Mesenteric fat pad (tissue), 1 donor: ENCODE data around the gene NNMT. TPM values are rescaled to one million over a fixed set of nuclear protein-coding genes. Genes with fewer than 3 reads are reported as not detected.

Source experiments
- DNase-seq: peaks from one replicate; pipeline ENCODE4 v3.0.0-alpha.2; 2020; ENCODE audit warnings: low spot score
- total RNA-seq: library from RNA; stranded (reverse); fragmentation: NEBNext Ultra II Directional; extraction: Animal tissue kit (Norgen Biotek cat#: 25700); gene quantifications from one replicate; pipeline ENCODE4 v1.2.1, GENCODE V29; 2021
- donor health status: DM: yes; HTN: yes; CAD: no.

Gene NNMT
- total RNA-seq, 1 donor from 2014 or later = 1,405 TPM

DNA sequence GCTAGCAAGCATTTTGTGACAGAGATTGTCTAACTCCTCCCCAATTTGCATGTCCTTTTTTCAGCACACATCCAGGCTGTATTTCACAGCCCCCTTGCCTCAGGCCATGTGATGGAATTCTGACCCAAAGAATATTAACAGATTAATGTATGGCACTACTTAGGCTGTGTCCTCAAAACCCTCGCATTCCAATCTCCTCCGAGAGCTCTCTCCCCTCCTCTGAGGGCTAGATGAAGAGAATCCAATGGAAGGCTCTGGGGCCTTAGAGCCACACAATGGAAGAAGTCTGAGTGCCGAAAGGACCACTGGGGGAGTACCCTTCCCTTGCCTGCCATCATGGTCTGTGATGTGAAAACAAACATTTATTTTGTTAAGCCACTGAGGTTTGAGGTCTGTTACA is 13.7 kb upstream of the NNMT start:
- no peak for DNase-seq

DNA sequence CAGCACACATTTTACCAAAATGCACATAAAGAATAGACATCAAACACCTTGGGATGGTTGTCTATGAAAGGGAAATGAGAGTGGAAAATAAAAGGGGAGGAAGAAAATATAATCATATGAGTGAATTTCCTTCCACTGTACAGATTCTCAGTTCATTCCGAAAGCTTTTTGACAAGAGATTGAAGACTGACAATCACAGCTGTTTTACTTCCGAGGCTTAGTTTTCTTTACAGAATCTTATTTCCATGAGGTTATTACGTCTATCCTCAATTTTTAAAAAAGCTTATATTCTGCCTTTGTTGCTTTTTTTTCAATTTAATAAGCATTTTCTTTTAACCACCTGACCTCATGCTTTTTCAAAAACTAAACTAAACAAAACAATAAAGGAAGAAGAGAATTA is 12.8 kb upstream of the NNMT start:
- no peak for DNase-seq

DNA sequence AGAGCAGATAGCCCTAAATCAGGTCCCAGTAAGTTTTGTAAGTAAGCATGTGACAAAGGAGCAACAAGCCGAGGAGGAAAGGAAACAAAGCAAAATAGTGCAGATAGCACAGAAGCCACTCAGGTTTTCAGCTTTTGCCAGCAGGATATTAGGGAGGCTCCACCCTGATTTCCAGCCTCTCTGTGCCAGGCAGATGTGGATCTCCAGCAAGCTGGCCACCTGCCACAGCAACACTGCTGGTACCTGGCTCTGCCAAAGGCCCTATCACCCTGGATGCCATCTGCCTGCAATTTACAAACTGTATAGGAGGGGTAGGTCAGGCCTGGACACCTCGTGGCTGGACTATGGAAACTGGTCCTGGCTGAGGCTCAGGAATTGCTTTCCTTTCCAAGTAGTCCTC is 12.2 kb upstream of the NNMT start:
- DNase-seq = no peak

DNA sequence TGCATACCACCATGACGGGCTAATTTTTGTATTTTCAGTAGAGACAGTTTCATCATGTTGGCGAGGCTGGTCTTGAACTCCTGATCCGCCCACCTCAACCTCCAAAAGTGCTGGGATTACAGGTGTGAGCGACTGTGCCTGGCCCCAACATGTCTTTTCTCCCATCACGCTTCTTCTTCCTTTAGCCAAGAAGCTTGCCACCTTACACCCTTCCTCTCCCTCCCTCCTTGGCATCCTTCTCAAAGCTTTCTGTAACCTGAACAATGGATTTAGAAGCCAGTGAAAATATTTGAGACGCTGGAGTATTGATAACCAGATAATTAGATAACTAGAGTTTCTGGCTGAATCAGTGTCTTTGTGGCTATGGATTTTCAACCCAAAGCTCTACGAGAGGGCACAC is 11.3 kb upstream of the NNMT start:
- DNase-seq = no peak

DNA sequence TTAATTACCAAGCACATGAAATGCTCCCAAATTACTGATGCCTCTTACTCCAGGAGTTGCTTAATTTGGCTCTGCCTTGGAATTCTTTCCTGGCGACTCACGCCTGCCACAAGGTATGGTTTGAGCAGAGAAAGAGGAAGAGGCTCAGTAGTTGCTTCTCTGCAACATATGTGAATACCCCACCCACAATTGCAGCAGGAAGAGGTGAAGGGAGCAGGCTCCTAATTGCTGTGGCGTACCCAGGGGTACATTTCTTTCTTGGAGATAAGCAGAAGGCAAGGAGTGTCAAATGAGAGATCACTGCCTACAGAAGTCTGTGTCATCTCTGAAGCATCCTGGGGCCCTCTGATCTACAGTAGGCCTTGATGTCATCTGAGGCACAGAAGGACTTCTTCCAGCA is 10.6 kb upstream of the NNMT start:
- DNase-seq = no peak

DNA sequence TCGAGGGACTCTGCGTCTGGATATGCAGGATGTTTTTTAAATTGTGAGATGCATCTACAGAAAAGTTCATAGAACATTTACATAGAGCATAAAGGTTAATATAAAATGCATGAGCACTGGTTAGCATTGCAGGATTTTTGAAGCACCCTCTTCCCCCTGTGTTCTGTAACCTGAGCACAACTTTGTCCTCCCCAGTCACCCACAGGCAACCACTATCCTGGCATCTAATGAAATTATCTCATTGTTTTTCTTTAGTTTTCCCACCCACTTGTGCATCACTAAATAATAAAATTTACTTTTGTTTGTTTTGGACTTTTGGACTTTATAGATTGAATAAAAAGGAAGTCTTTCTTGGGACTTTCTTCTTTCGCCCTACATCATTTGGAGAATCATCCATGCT is 10.0 kb upstream of the NNMT start:
- DNase-seq = no peak

DNA sequence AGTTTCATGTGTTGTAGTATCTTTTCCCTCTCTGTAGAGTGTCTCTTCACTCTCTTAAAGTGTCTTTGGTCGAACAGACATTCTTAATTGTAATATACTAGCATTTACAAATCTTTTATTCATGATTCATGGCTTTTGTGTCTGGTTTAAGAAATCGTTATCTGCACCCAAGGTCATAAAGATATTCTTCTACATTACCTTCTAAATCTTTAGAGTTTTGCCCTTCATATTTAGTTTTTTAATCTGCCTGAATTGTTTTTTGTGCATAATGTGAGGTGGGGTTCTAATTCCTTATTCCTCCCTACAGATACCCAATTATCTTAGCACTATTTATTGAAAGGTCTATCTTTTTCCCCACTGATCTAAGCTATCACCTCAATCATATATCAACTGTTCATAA is 9.0 kb upstream of the NNMT start:
- DNase-seq = no peak

DNA sequence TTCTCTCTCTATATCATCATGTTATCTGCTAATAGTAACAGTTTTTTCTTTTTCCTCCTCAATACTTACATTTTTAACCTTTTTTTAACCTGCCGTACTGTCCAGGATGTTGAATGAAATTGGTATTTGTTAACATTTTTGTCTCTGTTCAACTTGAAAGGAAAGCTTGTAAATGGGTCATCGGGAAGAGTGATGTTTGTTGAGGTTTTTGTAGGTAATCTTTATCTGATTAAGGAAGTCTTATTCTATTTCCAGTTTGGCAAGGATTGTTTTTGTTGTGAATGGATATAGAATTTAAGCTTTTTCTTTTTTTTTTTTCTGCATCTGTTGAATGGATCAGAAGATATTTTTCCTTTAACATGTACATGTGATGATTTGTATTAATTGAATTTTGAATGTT is 8.1 kb upstream of the NNMT start:
- DNase-seq = no peak

DNA sequence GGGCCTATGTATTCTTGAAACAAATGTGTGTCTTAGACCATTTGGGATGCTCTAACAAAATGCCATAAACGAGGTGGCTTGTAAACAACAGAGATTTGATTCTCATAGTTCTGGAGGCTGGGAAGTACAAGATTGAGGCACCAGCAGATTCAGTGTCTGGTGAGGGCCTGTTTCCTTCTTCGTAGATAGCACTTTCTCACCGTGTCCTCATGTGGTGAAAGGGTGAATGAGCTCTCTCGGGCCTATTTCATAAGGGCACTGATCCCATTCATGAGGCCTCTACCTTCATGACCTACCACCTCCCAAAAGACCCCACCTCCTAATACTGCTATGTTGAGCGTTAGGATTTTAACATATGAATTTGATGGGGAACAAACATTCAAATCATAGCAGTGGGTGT is 6.4 kb upstream of the NNMT start:
- DNase-seq = no peak

DNA sequence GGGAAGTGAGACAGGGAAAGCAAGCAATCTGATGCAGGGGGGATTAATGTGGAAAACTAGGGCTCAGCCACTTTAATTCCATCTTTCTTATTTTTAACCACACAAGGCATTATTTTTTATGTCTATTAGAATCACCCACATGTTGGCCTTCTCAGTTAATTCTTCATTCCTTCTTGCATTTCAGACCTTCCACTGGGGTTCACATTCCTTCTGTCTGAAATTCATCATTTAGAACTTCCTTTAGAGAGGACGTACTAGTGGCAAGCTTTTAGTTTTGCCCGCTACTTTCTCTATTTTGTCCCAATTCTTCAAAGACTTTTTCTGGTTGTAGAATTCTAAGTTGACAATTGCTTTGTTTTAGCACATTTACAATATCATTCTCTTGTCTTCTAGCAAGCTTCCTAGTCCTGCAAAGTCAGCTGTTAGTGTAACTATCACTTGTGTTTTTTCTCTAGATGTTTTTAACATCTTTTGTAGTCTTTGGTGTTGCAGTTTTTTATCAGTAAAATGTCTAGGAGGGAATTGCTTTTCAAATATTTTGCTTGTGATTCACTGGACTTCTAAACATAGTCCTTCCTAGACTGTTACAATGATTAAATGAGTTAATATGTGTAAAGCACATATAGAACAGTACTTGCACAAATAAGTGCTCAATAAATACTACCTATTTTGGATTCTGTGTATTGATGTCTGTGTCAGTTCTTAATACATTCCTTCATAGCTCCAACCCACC is 5.5 kb upstream of the NNMT start:
- DNase-seq = no peak

DNA sequence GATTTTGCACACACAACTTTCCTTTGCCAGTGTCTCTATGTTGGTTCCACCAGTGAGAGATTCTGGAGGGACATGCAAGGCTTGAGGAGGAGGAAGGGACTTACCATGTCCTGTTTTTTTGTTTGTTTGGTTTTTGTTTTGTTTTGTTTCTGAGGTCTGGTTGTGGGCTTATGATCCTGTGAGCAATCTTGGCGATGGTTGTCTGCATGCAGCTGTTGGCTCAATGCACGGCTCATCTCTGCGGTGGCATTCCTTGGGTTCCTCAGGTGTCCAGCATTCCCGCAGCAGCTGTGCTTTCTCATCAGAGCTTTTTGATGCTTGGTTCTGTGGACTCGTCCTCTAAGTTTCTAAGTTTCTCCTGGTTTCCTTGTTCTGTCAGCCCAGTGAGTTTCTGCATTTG is 4.8 kb upstream of the NNMT start:
- DNase-seq = no peak

DNA sequence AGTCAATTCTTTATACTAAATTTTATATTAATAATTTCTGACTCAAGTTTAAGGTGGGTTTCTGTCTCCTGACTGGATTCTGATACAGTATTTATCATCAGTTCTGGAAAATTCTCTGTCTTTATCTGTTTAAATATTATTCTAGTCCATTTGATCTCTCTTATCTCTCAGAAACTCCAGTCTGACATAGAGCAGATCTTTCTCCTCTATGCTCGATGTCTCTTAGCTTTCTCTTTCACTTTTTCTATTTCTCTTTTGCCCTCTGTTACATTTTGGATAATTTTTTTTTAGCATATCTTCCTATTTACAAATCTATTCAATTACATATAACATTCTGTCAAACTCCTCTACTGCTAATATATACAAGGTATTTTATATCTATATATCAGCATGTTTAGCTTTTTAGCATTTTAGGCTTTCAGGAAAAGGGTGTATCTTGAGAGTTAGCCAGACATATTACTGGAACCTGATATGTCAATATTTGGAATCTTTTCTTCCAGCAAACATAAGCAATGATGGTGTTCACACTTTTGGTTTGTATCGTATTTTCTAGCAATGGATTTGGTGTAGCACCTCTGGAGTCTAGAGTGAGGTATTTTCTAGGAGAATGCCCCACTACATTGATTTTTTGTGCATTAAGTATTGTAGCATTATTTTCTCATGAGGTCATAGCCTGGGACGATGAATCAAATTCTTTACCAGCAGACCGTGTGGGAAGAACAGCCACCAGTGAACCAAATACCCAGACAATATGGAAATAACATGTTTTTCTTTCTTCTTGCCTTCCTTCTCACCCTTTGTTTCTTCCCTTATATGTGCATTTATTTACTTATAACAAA is 4.1 kb upstream of the NNMT start:
- DNase-seq = no peak

DNA sequence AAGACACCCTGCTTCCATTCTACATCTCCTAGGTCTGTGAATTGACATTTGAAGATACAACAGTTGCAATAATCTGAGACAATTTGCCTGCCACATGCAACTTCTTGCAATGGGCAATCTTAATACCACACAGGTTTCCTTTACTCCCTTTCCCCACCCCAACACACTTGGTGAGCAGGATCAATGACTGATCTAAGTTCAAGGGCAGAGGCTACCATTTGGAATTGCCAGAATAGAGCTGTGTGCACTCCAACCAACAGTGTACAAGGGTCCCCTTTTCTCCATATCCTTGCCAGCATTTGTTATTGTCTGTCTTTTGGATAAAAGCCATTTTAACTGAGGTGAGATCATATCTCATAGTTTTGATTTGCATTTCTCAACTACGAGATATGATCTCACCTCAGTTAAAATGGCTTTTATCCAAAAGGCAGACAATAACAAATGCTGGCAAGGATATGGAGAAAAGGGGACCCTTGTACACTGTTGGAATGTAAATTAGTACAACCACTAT is 2.9 kb upstream of the NNMT start:
- DNase-seq = no peak

DNA sequence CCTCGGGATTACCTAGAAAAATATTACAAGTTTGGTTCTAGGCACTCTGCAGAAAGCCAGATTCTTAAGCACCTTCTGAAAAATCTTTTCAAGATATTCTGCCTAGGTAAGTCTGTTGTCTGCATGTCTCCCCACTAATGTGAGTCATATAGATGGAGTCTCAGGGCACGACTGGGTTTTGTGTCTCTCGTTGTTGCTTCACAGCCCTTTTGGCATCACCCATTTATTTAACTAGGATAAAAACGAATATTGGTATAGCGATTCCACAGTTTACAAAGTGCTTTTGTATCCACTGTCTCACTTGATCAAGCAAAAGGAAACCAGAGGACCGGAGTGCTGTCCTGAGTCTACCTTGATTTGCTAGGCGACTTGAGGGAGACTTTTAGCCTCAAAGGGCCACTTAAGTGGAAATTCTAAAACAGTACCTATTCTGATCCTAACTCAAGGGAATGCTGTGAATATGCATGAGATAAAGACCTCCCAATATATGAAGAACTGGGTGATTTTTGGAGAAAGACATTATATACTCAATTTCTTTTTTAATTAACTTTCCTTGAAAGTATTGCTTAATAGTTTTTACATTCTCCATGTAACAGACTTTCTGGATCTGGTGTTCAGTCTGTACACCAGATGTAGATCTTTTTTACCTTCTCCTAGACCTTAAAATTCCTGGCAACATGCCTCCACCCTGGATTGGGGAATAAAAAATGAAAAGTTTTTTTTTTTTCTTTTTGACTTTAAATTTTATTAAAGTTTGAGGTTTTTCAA is 590 bp downstream of the NNMT start:
- DNase-seq = no peak

DNA sequence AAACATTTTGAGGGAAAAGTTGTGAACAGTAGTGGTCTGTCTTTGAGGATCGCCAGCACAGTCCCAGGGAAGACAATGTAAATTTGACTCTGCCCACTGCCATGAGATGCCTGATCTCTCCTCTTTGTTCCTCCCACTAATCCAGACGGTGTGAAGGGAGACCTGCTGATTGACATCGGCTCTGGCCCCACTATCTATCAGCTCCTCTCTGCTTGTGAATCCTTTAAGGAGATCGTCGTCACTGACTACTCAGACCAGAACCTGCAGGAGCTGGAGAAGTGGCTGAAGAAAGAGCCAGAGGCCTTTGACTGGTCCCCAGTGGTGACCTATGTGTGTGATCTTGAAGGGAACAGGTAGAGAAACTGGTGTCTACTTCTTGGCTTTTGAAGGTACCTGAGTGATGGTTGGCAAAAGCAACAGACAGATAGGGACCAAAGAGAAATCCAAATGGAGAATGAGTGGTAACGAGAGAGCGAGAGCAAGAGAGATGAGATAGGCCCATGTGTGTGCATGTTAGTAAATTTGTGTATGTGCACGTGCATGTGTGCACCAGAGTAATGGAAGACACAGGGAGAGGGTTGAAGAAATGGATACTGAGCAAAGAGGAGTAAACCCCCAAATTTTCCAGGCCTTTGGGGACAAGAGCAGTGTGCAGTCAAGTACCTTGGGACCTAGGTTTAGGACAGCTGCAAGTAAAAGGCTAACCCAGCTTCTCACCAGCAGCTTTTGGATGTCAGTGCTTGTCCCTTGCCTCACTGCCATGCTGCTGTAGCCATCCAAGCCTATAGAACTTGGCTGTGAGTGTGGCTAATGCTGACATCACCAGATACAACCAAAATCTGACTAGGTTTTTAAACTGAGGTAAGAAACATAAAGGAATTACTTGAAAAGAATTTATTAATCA is 1.9 kb downstream of the NNMT start:
- no peak for DNase-seq

DNA sequence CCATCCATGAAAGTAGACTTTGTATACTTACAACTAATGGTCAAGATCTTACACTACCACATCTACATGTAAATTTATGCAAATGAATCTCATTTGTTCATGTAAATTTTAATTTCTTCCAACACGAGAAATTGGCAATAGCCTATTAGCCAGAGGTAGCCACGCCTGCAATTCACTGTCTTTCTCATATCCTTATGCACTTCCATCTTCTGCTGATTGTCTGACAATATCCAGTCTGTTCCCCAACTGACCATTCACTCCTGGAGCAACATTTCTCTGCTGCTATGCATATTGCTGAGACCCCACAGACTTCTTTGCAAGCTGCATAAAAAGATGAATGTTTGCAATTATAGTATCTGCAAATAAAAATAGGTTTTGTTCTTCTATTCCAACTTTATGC is 2.5 kb downstream of the NNMT start:
- no peak for DNase-seq

DNA sequence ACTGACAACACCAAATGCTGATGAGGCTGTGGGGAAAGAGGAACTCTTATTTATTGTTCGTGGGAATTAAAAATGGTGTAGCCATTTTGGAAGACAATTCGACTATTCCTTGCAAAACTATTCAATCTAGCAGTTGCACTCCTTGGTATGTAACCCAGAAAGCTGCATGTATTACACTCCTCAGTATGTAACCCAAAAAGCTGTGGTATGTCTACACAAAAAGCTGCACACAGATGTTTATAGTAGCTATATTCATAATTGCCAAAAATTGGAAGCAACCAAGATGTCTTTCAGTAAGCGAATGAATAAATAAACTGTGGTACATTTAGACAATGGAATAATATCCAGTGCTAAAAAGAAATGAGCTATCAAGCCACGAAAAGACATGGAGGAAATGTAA is 4.9 kb downstream of the NNMT start:
- DNase-seq = no peak

DNA sequence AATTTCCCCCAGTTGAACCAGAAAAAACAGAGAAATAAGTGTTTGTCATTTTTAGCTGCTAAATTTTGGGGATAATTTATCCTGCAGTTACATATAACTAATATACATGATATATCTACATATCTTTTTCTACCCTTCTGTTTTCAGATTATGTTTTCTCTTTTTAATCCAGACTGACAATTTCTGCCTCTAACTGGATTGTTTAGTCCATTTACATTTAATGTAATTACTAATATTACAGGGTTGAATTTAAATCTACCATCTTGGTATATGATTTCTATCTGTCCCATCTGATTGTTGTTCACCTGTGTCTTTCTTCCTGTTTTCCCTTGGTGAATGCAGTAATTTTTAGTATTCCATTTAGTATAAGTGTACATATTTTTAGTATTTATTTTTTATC is 5.7 kb downstream of the NNMT start:
- DNase-seq = no peak

DNA sequence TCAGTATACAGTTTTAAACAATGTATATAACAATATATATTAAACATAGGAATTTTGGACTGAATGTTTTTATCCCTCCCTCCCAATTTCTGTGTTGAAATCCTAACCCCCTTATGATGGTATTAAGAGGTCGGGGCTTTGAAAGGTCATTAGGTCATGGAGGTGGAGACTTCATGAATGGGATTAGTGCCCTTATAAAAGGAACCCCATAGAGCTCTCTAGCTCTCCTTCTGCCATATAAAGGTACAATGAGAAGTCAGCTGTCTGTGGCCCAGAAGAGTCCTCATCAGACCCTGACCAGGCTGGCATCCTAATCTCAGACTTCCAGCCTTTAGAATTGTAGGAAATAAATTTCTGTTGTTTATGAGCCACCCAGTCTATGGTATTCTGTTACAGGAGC is 6.5 kb downstream of the NNMT start:
- DNase-seq = no peak

DNA sequence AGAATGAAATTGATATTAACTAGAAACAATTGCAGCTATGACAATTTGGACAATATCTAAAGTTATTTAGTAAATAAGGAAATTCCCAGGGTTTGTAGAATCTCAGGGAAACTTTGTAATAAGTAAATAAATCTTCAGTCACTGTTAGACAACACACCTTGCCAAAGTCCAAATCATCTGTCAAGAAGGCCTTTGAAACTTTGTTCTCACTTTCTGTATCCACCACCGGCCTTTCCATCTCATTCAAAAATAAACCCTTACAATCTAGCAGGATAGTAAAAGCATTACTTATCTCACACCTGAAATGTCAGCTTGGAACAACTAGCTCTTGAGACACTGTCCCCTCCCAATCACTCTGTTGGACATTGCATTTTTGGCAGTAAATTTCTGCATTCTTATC is 7.9 kb downstream of the NNMT start:
- no peak for DNase-seq

DNA sequence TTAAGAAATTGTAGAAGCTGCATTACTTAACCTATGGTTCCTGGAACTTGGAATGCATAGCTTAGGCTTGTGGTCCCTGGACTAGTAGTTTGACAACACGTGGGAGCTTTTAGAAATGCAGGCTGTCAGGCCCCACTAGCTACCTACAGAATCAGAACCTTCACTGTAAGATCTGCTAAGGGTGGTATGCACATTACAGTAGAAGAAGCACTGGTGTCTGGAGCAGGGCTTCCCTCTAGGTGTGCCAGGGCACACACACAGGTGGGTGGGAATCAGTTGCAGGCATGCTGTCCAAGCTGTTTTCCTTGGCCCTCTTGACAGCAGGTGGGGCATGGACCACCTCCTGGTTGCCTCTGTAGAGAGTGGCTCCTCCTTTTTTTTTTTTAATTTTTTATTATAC is 8.8 kb downstream of the NNMT start:
- no peak for DNase-seq
